Measurements from ENCODE around the gene HOXB3.

Gene HOXB3

GRCh38 chr17:48622857-48623256, 32.8 kb upstream of the HOXB3 start:
- no peak overlapping the region for H3K9ac ChIP-seq (ENCODE audit: low read length)
- no peaks in the 10 kb centered on the region for H3K36me3 ChIP-seq (ENCODE audit: control insufficient read depth, insufficient read depth, low read length)
- H3K4me3 ChIP-seq (ENCODE audit: low read length): no peak overlapping the region
- H3K4me1 ChIP-seq (ENCODE audit: control insufficient read depth, insufficient read depth, low read length): peaks cover 17% of the 10 kb centered on the region
- no peaks in the 10 kb centered on the region for H3K9me3 ChIP-seq (ENCODE audit: control insufficient read depth, low read length)
- H3K27me3 ChIP-seq (ENCODE audit: control insufficient read depth, insufficient read depth, low read length): peaks cover 99% of the 10 kb centered on the region

- H3K4me3 ChIP-seq (ENCODE audit: low read length): no peak overlapping the region
- H3K4me1 ChIP-seq (ENCODE audit: control insufficient read depth, insufficient read depth, low read length): peaks cover 15% of the 10 kb centered on the region
- H3K9me3 ChIP-seq (ENCODE audit: control insufficient read depth, low read length): no peaks in the 10 kb centered on the region
- no peaks in the 10 kb centered on the region for H3K36me3 ChIP-seq (ENCODE audit: control insufficient read depth, insufficient read depth, low read length)
- H3K9ac ChIP-seq (ENCODE audit: low read length): no peak overlapping the region
- peaks cover 99% of the 10 kb centered on the region for H3K27me3 ChIP-seq (ENCODE audit: control insufficient read depth, insufficient read depth, low read length)
These were observed 31.7 kb upstream of the HOXB3 start for GRCh38 chr17:48621410-48622392.

- H3K4me3 ChIP-seq (ENCODE audit: low read length): no peak overlapping the region
- H3K9ac ChIP-seq (ENCODE audit: low read length): no peak overlapping the region
- H3K27me3 ChIP-seq (ENCODE audit: control insufficient read depth, insufficient read depth, low read length): peaks cover 100% of the 10 kb centered on the region
These were observed 30.6 kb upstream of the HOXB3 start for GRCh38 chr17:48620461-48621139.

GRCh38 chr17:48619826-48620449, 29.9 kb upstream of the HOXB3 start:
- Histone ChIP-seq H3K27me3 (ENCODE audit: control insufficient read depth, insufficient read depth, low read length) (peaks cover 100% of the 10 kb centered on the region), H3K9ac (ENCODE audit: low read length) (no peak overlapping the region), H3K4me3 (ENCODE audit: low read length) (no peak overlapping the region), H3K36me3 (ENCODE audit: control insufficient read depth, insufficient read depth, low read length) (no peaks in the 10 kb centered on the region), H3K4me1 (ENCODE audit: control insufficient read depth, insufficient read depth, low read length) (peaks cover under 1% of the 10 kb centered on the region), H3K9me3 (ENCODE audit: control insufficient read depth, low read length) (no peaks in the 10 kb centered on the region)

More at GRCh38 chr17:48620461-48621139, 30.6 kb upstream of the HOXB3 start:
- peaks cover 7% of the 10 kb centered on the region for H3K4me1 ChIP-seq (ENCODE audit: control insufficient read depth, insufficient read depth, low read length)
- H3K9me3 ChIP-seq (ENCODE audit: control insufficient read depth, low read length): no peaks in the 10 kb centered on the region
- H3K36me3 ChIP-seq (ENCODE audit: control insufficient read depth, insufficient read depth, low read length): no peaks in the 10 kb centered on the region

GRCh38 chr17:48618256-48618896, 28.3 kb upstream of the HOXB3 start:
- Histone ChIP-seq H3K4me3 (ENCODE audit: low read length) (no peak overlapping the region), H3K9ac (ENCODE audit: low read length) (no peak overlapping the region), H3K27me3 (ENCODE audit: control insufficient read depth, insufficient read depth, low read length) (peaks cover 99% of the 10 kb centered on the region)

GRCh38 chr17:48617471-48618255, 27.6 kb upstream of the HOXB3 start:
- no peak overlapping the region for H3K9ac ChIP-seq (ENCODE audit: low read length)
- peaks cover 99% of the 10 kb centered on the region for H3K27me3 ChIP-seq (ENCODE audit: control insufficient read depth, insufficient read depth, low read length)
- peaks cover 3% of the 10 kb centered on the region for H3K4me1 ChIP-seq (ENCODE audit: control insufficient read depth, insufficient read depth, low read length)

More at GRCh38 chr17:48618256-48618896, 28.3 kb upstream of the HOXB3 start:
- no peaks in the 10 kb centered on the region for H3K9me3 ChIP-seq (ENCODE audit: control insufficient read depth, low read length)
- H3K36me3 ChIP-seq (ENCODE audit: control insufficient read depth, insufficient read depth, low read length): no peaks in the 10 kb centered on the region
- peaks cover 3% of the 10 kb centered on the region for H3K4me1 ChIP-seq (ENCODE audit: control insufficient read depth, insufficient read depth, low read length)

GRCh38 chr17:48616717-48617470, 26.9 kb upstream of the HOXB3 start:
- Histone ChIP-seq H3K9me3 (ENCODE audit: control insufficient read depth, low read length) (no peaks in the 10 kb centered on the region), H3K4me1 (ENCODE audit: control insufficient read depth, insufficient read depth, low read length) (peaks cover 3% of the 10 kb centered on the region), H3K36me3 (ENCODE audit: control insufficient read depth, insufficient read depth, low read length) (no peaks in the 10 kb centered on the region), H3K27me3 (ENCODE audit: control insufficient read depth, insufficient read depth, low read length) (peaks cover 99% of the 10 kb centered on the region), H3K4me3 (ENCODE audit: low read length) (no peak overlapping the region), H3K9ac (ENCODE audit: low read length) (no peak overlapping the region)

More at GRCh38 chr17:48617471-48618255, 27.6 kb upstream of the HOXB3 start:
- H3K36me3 ChIP-seq (ENCODE audit: control insufficient read depth, insufficient read depth, low read length): no peaks in the 10 kb centered on the region
- H3K4me3 ChIP-seq (ENCODE audit: low read length): no peak overlapping the region
- H3K9me3 ChIP-seq (ENCODE audit: control insufficient read depth, low read length): no peaks in the 10 kb centered on the region

- H3K4me3 ChIP-seq (ENCODE audit: low read length): no peak overlapping the region
- H3K9ac ChIP-seq (ENCODE audit: low read length): no peak overlapping the region
- H3K36me3 ChIP-seq (ENCODE audit: control insufficient read depth, insufficient read depth, low read length): no peaks in the 10 kb centered on the region
- no peaks in the 10 kb centered on the region for H3K9me3 ChIP-seq (ENCODE audit: control insufficient read depth, low read length)
- peaks cover 98% of the 10 kb centered on the region for H3K27me3 ChIP-seq (ENCODE audit: control insufficient read depth, insufficient read depth, low read length)
- H3K4me1 ChIP-seq (ENCODE audit: control insufficient read depth, insufficient read depth, low read length): peaks cover 3% of the 10 kb centered on the region
These were observed 26.1 kb upstream of the HOXB3 start for GRCh38 chr17:48615963-48616716.

- H3K9me3 ChIP-seq (ENCODE audit: control insufficient read depth, low read length): no peaks in the 10 kb centered on the region
- H3K4me1 ChIP-seq (ENCODE audit: control insufficient read depth, insufficient read depth, low read length): peaks cover 12% of the 10 kb centered on the region
- H3K36me3 ChIP-seq (ENCODE audit: control insufficient read depth, insufficient read depth, low read length): no peaks in the 10 kb centered on the region
- H3K27me3 ChIP-seq (ENCODE audit: control insufficient read depth, insufficient read depth, low read length): peaks cover 98% of the 10 kb centered on the region
- no peak within 1 kb of the TSS for H3K4me3 ChIP-seq (ENCODE audit: low read length)
- no peak within 1 kb of the TSS for H3K9ac ChIP-seq (ENCODE audit: low read length)
These were observed 25.3 kb upstream of the HOXB3 start, which contains the start of gene HOXB8 for GRCh38 chr17:48615047-48615962. Gene HOXB8 (minus strand): TSS chr17:48615292. CDS start chr17:48614704, 588 bp downstream.

Data from mucosa of stomach (tissue), 1 donor.